SK-N-MC (cell line): Measurements from ENCODE around the gene CDK5RAP1.

ENCODE experiments used
- DNase-seq: peaks from one replicate; pipeline ENCODE4 v3.0.0-alpha.2; 2011; ENCODE audit warnings: low read depth, low spot score
- H3K27ac ChIP-seq: fragments of 200-600 bp; sonication (generic); 2 replicates; pipeline ENCODE4 v1.5.1; 2016; ENCODE audit warnings: mixed run types
- H3K36me3 ChIP-seq: fragments of 200-600 bp; sonication (generic); 2 replicates; pipeline ENCODE4 v1.6.1; 2017; ENCODE audit warnings: antibody characterized with exemption, low read length, mixed read lengths; ENCODE audit not compliant: insufficient read depth
- H3K4me3 ChIP-seq: fragments of 200-600 bp; sonication (generic); 2 replicates; pipeline ENCODE4 v1.5.1; 2016
- H3K9ac ChIP-seq: fragments of 200-600 bp; sonication (generic); 2 replicates; pipeline ENCODE4 v1.8.0; 2017; ENCODE audit warnings: mixed run types, mixed read lengths; ENCODE audit not compliant: insufficient read length
- H3K9me3 ChIP-seq: fragments of 200-600 bp; sonication (generic); 2 replicates; pipeline ENCODE4 v1.6.1; 2017; ENCODE audit warnings: low read depth, mild to moderate bottlenecking, antibody characterized with exemption, low read length, moderate library complexity, mixed read lengths
- EZH2 ChIP-seq: fragments of 200-600 bp; sonication (generic); IDR thresholded peaks from one replicate; pipeline ENCODE4 v1.6.1; 2017; ENCODE audit warnings: antibody characterized with exemption
- FOXP2 ChIP-seq: optimal IDR thresholded peaks from 2 replicates; pipeline ENCODE3; 2011; ENCODE audit warnings: mild to moderate bottlenecking, moderate library complexity; ENCODE audit not compliant: insufficient read depth; ENCODE audit errors: extremely low read length, control extremely low read depth
- POLR2AphosphoS5 ChIP-seq: IDR thresholded peaks from 2 replicates; pipeline ENCODE4 v1.6.1; 2012; ENCODE audit warnings: mild to moderate bottlenecking, low read depth, low read length, borderline replicate concordance

CDK5RAP1 gene

DNA sequence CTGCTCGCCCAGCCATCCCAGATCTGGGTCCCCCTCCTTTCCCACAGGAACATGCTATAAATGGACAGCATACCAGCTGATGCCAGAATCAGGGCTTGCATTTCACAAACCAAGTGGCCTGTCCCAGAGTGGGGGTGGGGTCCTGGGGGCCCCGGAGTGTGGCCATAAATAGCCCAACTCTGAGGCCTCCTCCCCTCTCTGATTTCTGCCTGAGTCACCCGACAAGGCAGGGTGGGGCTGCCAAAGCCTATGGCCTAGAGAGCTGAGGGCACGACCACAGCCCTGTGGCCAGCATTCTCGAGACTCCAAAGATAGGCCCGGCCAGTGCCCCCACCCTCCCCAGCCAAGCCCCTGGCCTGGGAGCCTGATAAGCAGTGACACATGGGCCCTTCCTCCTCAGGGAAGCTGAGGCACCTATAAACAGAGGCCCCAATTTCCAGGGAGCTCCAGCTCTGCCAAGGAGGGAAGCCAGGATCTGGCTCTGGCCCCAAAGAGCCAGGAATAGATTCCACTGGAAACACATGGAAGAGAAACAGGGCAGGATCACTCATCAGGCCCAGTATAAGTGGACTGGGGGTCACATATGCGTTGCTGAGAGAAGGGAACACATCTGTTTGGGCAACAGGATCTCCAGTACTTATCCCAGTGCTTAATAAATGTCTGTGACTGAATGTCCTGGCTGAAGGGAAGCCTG is 22.0 kb upstream of the CDK5RAP1 start:
- no peaks in the 10 kb centered on the region for H3K9me3 ChIP-seq
- H3K4me3 ChIP-seq, result no peak overlapping the region
- H3K9ac ChIP-seq, result no peak overlapping the region
- H3K36me3 ChIP-seq, result no peaks in the 10 kb centered on the region
- no peak for TF ChIP-seq FOXP2
- TF ChIP-seq POLR2AphosphoS5, result no peak
- TF ChIP-seq EZH2, result no peak
- no peak for DNase-seq
- H3K27ac ChIP-seq, result no peak overlapping the region

DNA sequence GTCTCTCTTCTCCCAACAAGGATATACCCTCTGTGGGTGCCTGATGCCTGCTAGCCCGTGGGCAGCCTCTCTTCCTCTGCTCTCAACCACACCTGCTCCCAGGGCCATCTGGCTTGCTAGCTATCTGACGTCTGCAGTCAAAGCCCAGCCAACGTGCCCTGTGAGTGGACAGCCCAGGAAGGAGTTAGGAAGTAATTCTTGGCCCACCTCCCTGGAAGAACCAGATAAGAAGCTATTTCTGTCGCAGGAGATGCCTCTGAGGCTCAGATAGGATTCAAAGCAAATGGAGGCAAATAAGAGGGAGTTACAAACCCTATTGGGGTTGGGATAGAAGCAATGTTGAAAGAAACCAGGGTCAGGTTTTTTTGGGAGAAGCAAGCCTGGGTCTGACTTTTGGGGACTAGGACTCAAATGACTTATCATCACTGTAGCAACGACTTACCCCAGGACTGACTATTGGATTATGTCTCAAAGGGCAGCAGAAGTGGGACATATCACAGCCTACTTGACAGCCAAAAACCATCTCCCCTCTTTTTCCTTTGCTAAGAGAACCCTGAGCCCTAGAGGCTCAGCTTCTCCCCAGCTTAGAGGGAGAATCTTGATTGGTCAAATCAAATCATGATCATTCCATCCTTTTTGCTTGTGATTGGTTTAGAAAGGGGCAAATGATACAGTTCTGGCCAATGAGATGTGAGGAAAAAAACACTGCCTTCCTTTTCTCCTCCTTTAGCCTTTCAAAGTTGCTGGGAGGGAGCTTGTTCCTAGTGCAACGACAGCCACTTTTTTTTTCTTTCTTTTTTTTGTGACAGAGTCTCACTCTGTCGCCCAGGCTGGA is 18.0 kb upstream of the CDK5RAP1 start:
- TF ChIP-seq POLR2AphosphoS5 (no peak), FOXP2 (no peak), EZH2 (no peak)
- H3K9me3 ChIP-seq, result no peaks in the 10 kb centered on the region
- no peak for DNase-seq
- H3K9ac ChIP-seq, result no peak overlapping the region
- no peak overlapping the region for H3K27ac ChIP-seq
- no peaks in the 10 kb centered on the region for H3K36me3 ChIP-seq
- no peak overlapping the region for H3K4me3 ChIP-seq

DNA sequence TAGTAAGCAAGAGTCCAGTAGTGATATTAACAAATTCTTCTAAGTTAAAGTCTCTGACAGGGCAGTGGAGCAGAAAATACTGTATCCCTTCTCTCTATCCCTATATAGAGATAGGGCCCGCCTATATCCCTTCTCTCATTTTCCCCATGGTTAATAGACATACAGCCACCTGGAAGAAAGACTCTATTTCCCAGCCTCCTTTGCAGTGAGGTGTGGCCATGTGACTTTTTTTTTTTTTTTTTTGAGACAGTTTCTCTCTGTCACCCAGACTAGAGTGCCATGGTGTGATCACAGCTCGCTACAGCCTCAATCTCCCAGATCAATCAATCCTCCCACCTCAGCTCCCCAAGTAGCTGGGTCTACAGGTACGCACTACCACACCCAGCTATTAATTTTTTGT is 16.7 kb upstream of the CDK5RAP1 start:
- no peak overlapping the region for H3K9ac ChIP-seq
- TF ChIP-seq EZH2 (no peak), POLR2AphosphoS5 (no peak), FOXP2 (no peak)
- DNase-seq, result no peak
- H3K9me3 ChIP-seq, result no peaks in the 10 kb centered on the region
- no peak overlapping the region for H3K4me3 ChIP-seq
- H3K36me3 ChIP-seq, result no peaks in the 10 kb centered on the region
- no peak overlapping the region for H3K27ac ChIP-seq

- Histone ChIP-seq H3K9ac (no peak overlapping the region), H3K4me3 (no peak overlapping the region), H3K36me3 (no peaks in the 10 kb centered on the region), H3K27ac (no peak overlapping the region), H3K9me3 (no peaks in the 10 kb centered on the region)
- DNase-seq, result no peak
- TF ChIP-seq EZH2 (no peak), POLR2AphosphoS5 (no peak), FOXP2 (no peak)
Measured at GRCh38 chr20:33415948-33416347, 14.6 kb upstream of the CDK5RAP1 start.

DNA sequence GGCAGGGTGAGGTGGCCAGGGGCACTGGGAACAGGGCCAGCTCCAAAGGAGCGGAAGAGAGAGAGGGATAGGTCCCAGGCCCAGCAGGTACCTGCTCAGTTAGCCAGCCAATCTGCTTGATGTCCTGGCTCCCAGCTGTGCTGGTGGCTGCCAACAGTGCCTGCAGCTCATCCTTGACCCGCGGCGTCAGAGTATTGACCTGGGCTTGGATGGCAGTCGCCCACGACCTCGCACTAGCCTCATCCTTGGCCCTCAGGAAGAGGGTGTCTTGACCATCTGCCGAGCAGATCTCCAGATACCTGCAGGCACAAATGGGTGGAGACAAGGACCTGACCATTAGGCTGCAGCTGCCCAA is 11.1 kb upstream of the CDK5RAP1 start:
- Histone ChIP-seq H3K9ac (no peak overlapping the region), H3K9me3 (no peaks in the 10 kb centered on the region), H3K4me3 (no peak overlapping the region), H3K27ac (no peak overlapping the region), H3K36me3 (peaks cover 3% of the 10 kb centered on the region; the same call in 1 of the 2 replicates)
- no peak for DNase-seq
- TF ChIP-seq FOXP2 (no peak), EZH2 (no peak), POLR2AphosphoS5 (no peak)

DNA sequence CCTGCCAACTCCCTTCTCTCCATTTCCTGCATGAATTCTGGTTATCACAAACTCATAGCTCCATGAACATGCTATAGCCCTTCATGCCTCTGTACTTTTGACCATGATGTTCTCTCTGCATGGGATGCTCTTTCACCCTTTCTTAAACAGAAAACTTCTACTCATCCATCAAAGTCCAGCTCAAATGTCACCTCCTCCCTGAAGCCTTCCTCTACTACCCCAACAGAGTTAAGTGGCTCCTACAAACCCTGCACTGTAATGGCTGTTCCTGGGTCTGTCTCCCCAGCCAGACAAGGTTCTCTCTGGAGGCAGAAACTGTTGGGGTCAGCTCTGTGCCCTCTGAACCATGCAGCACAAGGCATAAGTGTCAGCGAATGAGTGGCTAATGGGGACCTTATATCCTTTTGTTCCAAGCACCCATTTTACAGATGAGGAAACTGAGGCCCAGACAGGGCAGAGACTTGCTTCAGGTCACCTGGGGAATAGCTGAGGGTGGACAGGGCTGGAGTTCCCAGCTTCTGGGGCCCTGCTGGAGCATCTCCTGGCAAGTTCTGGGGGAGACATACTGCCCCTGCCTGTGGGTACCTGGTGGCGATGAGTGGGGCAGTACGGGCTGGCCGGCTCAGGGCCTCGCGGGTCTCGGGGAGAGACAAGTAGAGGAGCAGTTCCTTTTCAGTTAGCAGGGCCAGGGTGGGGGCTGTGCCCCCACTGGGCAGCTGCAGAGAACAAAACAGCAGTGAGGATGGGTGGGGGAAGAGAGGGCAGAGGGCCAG is 10.6 kb upstream of the CDK5RAP1 start:
- Histone ChIP-seq H3K4me3 (no peak overlapping the region), H3K9me3 (no peaks in the 10 kb centered on the region), H3K9ac (no peak overlapping the region), H3K36me3 (peaks cover 8% of the 10 kb centered on the region; the same call in 1 of the 2 replicates), H3K27ac (no peak overlapping the region)
- no peak for TF ChIP-seq EZH2
- no peak for TF ChIP-seq POLR2AphosphoS5
- TF ChIP-seq FOXP2, result no peak
- DNase-seq, result no peak

DNA sequence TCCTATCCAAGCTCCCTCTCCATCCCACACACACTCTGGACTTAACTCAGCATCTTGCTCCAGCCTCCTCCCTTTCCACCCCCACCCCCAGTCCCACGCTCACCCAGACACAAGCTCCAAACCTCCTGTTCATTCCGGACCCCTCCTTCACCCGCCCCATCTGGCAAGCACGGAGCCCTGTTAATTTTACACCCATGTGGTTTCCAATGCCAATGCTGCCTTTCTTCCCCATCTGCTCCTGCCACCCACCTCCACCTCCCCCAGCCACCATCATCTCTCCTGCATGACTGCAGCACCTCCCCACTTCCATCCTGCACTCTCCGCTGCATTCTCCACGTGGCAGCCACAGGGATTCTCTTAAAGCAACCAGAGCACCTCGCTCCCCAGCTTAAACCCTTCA is 9.9 kb upstream of the CDK5RAP1 start:
- Histone ChIP-seq H3K36me3 (peaks cover 8% of the 10 kb centered on the region; the same call in 1 of the 2 replicates), H3K4me3 (no peak overlapping the region), H3K27ac (no peak overlapping the region), H3K9me3 (no peaks in the 10 kb centered on the region), H3K9ac (no peak overlapping the region)
- DNase-seq, result no peak
- TF ChIP-seq FOXP2 (no peak), EZH2 (no peak), POLR2AphosphoS5 (no peak)

GRCh38 chr20:33410081-33410742 is 8.9 kb upstream of the CDK5RAP1 start:
- no peak for TF ChIP-seq POLR2AphosphoS5
- no peak for TF ChIP-seq EZH2
- TF ChIP-seq FOXP2, result no peak

More at GRCh38 chr20:33410081-33410742, 8.9 kb upstream of the CDK5RAP1 start:
- no peak overlapping the region for H3K4me3 ChIP-seq
- H3K36me3 ChIP-seq, result peaks cover 8% of the 10 kb centered on the region; the same call in 1 of the 2 replicates
- no peak for DNase-seq
- no peak overlapping the region for H3K27ac ChIP-seq
- H3K9ac ChIP-seq, result no peak overlapping the region
- H3K9me3 ChIP-seq, result no peaks in the 10 kb centered on the region
